ENCODE data around the gene SETD1A.
A peak's percentile ranks its signal among the peaks of the same experiment; 100 is the strongest.
"Not testable (repeated sequence)": the region's sequence is repeated elsewhere in the genome, so short reads cannot be mapped to it uniquely, and the experiment has no call there.

The SETD1A gene

GRCh38 chr16:30927789-30928378 lies 29.7 kb upstream of the SETD1A start:
- in situ Hi-C loops (cut with MboI; ENCODE audit: low pct_unique_long_range_greater_than_20kb, low sequenced_read_pairs) = no loop called here
- DNase-seq = peak; percentile 49

DNA sequence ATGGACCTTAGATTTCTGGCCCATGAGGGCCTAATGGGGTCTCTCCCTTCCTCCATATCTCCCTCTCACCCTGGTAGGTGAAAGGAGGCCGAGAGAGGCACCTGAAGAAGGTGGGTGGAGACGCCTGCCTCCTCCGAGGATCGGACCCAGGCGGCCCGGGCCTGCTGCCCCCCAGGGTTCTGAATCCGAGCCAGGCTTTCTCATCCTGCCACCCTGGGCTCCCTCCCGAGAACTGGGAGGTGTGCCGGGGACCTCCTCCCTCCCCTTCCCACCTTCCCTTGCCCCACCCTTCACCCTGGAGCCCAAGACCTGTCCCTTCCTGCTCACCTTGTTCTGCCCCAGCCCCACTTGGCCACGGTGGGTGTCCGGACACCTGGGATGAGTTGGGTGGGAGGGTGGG lies 29.2 kb upstream of the SETD1A start:
- DNase-seq = no peak
- in situ Hi-C loops (cut with MboI; ENCODE audit: low pct_unique_long_range_greater_than_20kb, low sequenced_read_pairs) = no loop called here

GRCh38 chr16:30929167-30929566 lies 28.4 kb upstream of the SETD1A start:
- DNase-seq = no peak
- in situ Hi-C loops (cut with MboI; ENCODE audit: low pct_unique_long_range_greater_than_20kb, low sequenced_read_pairs) = no loop called here

DNA sequence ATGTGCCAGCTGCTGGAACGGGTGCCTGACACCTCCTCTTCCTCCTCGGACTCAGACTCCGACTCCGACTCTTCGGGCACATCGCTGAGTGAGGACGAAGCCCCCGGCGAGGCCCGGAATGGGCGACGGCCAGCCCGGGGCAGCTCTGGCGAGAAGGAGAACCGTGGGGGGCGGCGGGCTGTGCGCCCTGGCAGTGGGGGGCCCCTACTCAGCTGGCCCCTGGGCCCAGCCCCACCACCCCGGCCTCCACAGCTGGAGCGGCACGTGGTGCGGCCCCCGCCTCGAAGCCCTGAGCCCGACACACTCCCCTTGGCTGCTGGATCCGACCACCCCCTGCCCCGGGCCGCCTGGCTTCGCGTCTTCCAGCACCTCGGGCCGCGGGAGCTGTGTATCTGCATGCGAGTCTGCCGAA lies 27.4 kb upstream of the SETD1A start:
- in situ Hi-C loops (cut with MboI; ENCODE audit: low pct_unique_long_range_greater_than_20kb, low sequenced_read_pairs) = no loop called here
- DNase-seq = no peak

DNA sequence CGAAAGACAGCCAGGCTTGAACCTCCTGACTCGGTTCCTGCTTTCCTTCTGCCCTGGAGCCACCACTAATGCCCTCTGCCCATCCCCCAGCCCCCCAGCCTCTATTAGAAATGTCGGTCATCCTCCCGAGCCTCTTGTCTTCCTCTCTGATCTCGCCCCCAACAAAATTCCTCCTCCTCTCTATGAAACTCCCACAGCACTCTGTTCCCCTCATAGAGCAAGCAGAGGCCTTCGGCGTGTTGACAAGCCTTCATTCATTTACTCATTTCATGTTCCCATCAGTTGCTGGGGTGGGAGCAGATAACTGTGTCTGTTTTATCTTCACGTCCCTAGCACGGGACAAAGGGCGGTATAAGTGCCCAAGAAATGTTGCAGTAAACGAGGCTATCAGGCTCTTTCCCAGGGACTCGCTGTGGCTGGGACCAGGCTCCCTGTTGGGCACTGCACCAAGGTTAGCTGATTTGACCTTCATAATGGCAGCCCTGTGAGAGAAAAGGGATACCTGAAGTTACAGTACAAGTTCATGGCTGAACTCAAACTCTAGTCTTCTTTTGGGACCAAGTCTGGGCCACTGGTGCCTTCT lies 26.4 kb upstream of the SETD1A start:
- in situ Hi-C loops (cut with MboI; ENCODE audit: low pct_unique_long_range_greater_than_20kb, low sequenced_read_pairs) = no loop called here
- no peak for DNase-seq

- peak; percentile 93 for DNase-seq
- in situ Hi-C loops (cut with MboI; ENCODE audit: low pct_unique_long_range_greater_than_20kb, low sequenced_read_pairs) = no loop called here
Measured at GRCh38 chr16:30934827-30935557, 22.6 kb upstream of the SETD1A start.

- DNase-seq = no peak
- in situ Hi-C loops (cut with MboI; ENCODE audit: low pct_unique_long_range_greater_than_20kb, low sequenced_read_pairs) = no loop called here
Measured at GRCh38 chr16:30937692-30938091, 19.9 kb upstream of the SETD1A start.

DNA sequence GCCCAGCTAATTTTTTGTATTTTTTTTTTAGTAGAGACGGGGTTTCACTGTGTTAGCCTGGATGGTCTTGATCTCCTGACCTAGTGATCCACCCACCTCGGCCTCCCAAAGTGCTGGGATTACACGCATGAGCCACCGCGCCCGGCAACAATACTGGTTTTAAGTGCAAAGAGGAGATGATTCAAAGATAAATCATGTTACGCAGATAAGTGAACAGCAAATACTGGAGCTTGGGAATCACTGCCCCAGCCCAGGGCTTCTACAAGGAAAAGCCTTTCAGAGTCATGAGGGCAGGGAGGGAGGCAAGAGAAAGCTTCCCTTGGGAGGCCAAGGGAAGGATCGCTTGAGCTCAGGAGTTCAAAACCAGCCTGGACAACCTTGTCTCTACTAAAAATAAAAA lies 18.0 kb upstream of the SETD1A start:
- in situ Hi-C loops (cut with MboI; ENCODE audit: low pct_unique_long_range_greater_than_20kb, low sequenced_read_pairs) = not testable (repeated sequence)

DNA sequence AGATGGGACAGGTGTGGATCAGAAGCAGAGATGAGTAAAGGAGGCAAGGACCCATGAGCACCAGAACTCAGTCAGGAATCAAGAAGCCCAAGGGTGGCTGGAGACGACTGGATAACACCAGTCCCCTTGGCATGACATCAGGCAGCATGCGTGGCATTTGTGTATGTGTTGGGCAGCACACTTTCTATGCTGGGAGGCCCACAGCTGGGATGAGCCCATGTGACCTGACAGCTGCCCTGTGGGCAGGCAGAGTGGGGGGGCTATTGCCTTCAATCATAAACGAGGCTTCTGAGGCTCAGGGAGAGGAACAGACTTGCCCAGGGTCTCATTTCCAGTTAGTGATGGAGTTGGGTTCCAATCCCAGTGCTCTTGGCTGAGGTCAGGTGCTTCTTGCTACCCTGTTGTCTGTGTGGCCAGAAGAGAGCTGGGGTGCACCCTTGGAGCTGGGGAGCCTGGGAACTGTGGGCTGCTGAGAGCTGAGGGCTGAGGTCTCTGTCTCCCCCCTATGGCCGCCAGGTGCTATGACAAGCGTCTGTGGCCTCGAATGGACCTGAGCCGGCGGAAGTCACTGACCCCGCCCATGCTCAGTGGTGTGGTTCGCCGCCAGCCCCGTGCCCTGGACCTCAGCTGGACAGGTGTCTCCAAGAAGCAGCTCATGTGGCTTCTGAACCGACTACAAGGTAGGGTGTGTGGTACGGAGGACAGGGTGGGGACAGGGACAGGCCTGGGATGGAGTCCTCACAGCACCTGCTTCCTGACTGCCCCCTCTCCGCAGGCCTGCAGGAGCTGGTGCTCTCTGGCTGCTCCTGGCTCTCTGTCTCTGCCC lies 15.7 kb upstream of the SETD1A start:
- peak; percentile 79 for DNase-seq
- in situ Hi-C loops (cut with MboI; ENCODE audit: low pct_unique_long_range_greater_than_20kb, low sequenced_read_pairs) = no loop called here

More for the DNA sequence above, 18.0 kb upstream of the SETD1A start:
- DNase-seq = not testable (repeated sequence)

DNA sequence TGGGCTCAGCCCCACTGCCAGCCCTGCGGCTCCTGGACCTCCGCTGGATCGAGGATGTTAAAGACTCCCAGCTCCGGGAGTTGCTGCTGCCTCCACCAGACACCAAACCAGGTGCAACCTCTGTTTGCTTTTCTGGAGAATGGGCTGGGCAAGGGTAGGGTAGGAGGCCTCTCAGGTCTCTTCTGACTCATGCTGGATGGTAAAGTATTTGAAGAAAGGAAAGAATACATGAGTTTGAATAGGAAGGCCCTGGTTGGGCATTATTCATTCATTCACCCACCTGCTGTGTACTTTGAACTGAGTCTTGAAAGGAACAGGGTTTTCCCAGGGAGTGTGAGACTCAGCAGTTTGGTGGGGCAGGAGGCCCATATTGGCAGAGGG lies 15.1 kb upstream of the SETD1A start:
- in situ Hi-C loops (cut with MboI; ENCODE audit: low pct_unique_long_range_greater_than_20kb, low sequenced_read_pairs) = no loop called here
- no peak for DNase-seq

DNA sequence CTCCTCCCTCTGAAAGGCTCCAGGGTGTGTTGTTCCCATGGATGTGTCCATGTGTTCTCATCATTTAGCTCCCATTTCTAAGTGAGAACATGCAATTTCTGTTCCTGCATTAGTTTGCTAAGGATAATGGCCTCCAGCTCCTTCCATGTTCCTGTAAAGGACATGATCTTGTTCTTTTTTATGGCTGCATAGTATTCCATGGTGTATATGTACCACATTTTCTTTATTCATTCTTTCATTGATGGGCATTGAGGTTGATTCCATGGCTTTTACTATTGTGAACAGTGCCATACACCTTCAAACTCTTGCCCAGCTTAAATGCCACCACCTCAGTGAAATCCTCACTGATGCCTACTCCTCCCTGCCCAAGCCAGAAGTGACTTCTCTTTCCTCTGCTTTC lies 13.2 kb upstream of the SETD1A start:
- in situ Hi-C loops (cut with MboI; ENCODE audit: low pct_unique_long_range_greater_than_20kb, low sequenced_read_pairs) = no loop called here
- DNase-seq = no peak

DNA sequence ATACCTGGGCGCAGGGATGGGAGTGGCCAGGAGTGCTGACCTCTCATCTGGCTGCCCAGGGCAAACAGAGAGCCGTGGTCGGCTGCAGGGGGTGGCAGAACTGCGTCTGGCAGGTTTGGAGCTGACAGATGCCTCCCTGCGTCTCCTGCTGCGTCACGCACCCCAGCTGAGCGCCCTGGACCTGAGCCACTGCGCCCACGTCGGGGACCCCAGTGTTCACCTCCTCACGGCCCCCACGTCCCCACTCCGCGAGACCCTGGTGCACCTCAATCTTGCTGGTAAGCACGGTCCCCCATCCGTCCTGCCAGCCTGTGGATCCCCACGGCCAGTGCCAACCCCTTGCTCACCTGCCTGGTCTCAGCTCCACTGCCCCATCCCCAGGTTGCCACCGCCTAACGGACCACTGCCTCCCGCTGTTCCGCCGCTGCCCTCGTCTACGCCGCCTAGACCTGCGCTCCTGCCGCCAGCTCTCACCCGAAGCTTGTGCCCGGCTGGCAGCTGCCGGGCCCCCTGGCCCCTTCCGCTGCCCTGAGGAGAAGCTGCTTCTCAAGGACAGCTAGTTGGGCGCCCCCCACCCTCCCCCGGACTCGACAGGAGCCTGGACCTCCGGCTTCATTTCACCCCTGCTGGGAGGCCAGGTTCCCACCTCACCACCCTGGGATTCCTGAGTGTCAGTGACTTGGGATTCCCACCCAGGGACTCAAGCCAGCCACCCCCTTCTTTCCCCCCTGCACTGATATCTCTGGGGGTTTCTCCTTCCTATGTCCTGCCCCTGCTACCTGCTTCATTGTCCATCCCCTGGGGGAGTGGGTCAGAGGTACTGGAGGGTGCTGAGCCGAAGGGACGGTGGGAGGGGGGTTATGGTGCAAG lies 10.6 kb upstream of the SETD1A start:
- DNase-seq = no peak
- in situ Hi-C loops (cut with MboI; ENCODE audit: low pct_unique_long_range_greater_than_20kb, low sequenced_read_pairs) = no loop called here

DNA sequence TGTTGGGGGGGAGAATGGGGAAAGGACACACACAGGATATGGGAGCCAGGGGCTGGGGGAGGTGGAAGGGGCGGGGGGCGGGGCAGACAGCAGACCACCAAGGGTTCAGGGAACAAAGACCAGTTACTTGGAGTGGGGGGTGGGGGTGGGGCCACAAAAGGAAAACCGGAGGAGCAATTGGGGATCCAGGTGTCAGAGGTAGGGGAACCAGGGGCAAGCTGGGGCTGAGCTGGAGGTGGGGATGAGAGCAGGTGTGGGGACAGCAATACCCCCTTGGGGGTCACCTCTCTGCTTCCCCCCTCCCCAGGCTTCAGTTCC lies 10.1 kb upstream of the SETD1A start:
- in situ Hi-C loops (cut with MboI; ENCODE audit: low pct_unique_long_range_greater_than_20kb, low sequenced_read_pairs) = no loop called here
- no peak for DNase-seq

GRCh38 chr16:30947859-30948666 lies 9.5 kb upstream of the SETD1A start:
- in situ Hi-C loops (cut with MboI; ENCODE audit: low pct_unique_long_range_greater_than_20kb, low sequenced_read_pairs) = no loop called here
- peak; percentile 52 for DNase-seq

DNA sequence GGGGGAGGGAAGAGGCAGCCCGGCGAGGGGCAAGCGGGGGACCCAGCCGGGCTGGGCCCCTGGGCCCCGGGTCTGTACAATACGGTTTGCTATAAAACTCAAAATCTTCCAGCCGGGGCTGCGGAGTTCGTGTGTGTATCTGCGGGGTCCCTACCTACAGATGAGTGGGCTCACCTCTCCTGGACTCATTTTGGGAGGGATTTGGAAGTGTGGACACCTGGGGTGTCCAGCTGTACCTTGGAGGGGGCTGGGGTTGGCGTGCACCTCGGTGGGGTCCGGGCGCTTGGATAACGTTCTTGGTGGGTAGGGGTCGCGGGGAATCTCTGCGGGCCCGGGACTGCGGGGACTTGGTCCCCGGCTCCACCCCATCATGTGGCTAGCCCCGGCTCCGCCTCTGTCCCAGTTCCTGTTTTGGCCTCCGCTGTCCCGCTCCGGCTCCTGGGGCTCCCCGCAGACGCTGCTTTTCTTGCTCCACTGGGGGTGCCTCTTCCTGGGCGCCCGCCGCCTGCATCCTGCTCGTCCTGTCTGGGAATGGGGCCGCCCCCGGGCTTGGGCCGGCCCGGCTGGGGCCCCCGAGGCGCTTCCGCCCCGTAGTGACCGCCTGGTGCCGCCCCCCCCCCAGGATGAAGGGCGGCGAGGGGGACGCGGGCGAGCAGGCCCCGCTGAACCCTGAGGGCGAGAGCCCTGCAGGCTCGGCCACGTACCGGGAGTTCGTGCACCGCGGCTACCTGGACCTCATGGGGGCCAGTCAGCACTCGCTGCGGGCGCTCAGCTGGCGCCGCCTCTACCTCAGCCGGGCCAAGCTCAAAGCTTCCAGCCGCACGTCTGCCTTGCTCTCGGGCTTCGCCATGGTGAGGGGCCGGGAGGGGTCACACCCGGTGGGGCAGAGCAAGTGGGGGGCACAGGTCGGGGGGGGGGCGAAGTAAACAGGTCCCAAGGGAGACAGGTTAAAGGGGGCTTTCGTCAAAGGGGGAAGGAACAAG lies 8.6 kb upstream of the SETD1A start, which contains the start of gene ORAI3:
TSS of gene ORAI3 (plus strand) at position 402 of the 983 bp plus-strand sequence. CDS start at position 624, 222 bp downstream.
- DNase-seq = peak; percentile 73
- in situ Hi-C loops (cut with MboI; ENCODE audit: low pct_unique_long_range_greater_than_20kb, low sequenced_read_pairs) = no loop called here

- DNase-seq = peak; percentile 93
Measured at GRCh38 chr16:30949650-30950515, 7.7 kb upstream of the SETD1A start.

More at GRCh38 chr16:30949650-30950515, 7.7 kb upstream of the SETD1A start:
- in situ Hi-C loops (cut with MboI; ENCODE audit: low pct_unique_long_range_greater_than_20kb, low sequenced_read_pairs) = no loop called here
